Loucy (cell line): ENCODE results near the gene TIRAP.

Experiments used
- H2AFZ ChIP-seq: fragments of 200-600 bp; sonication (generic); 2 replicates; pipeline ENCODE4 v1.6.0; 2016; ENCODE audit warnings: antibody characterized with exemption, mild to moderate bottlenecking, low read length, moderate library complexity
- H3F3A ChIP-seq: fragments of 200-600 bp; 2 replicates; pipeline ENCODE4 v1.6.0; 2016; ENCODE audit warnings: antibody characterized with exemption, low read depth, mild to moderate bottlenecking
- H3K27me3 ChIP-seq: fragments of 200-600 bp; sonication (generic); 2 replicates; pipeline ENCODE4 v1.6.1; 2014; ENCODE audit warnings: low read length, mild to moderate bottlenecking; ENCODE audit not compliant: insufficient read depth, poor library complexity, severe bottlenecking
- H3K36me3 ChIP-seq: fragments of 200-600 bp; sonication (generic); 2 replicates; pipeline ENCODE4 v1.6.1; 2016; ENCODE audit warnings: low read length; ENCODE audit not compliant: insufficient read depth
- H3K4me1 ChIP-seq: fragments of 200-600 bp; sonication (generic); 2 replicates; pipeline ENCODE4 v1.5.1; 2014; ENCODE audit warnings: low read length, mild to moderate bottlenecking; ENCODE audit not compliant: insufficient read depth, poor library complexity, severe bottlenecking
- H3K4me2 ChIP-seq: fragments of 200-600 bp; sonication (generic); 2 replicates; pipeline ENCODE4 v1.6.0; 2014; ENCODE audit warnings: antibody characterized with exemption, low read length, low read depth, mild to moderate bottlenecking; ENCODE audit not compliant: poor library complexity, severe bottlenecking
- H3K4me3 ChIP-seq: fragments of 200-600 bp; sonication (generic); 2 replicates; pipeline ENCODE4 v1.5.1; 2014; ENCODE audit warnings: low read length, mild to moderate bottlenecking, mixed read lengths; ENCODE audit not compliant: poor library complexity, severe bottlenecking
- H3K79me2 ChIP-seq: fragments of 200-600 bp; sonication (generic); 2 replicates; pipeline ENCODE4 v1.6.1; 2014; ENCODE audit warnings: low read length; ENCODE audit not compliant: insufficient read depth
- H3K9ac ChIP-seq: fragments of 200-600 bp; sonication (generic); 2 replicates; pipeline ENCODE4 v1.6.0; 2014; ENCODE audit warnings: mild to moderate bottlenecking, low read depth, low read length, moderate library complexity; ENCODE audit not compliant: poor library complexity, severe bottlenecking
- H3K9me2 ChIP-seq: fragments of 200-600 bp; sonication (generic); replicated peaks from 2 replicates; pipeline ENCODE4 v1.6.1; 2016; ENCODE audit warnings: low read depth, low read length, mixed read lengths
- H3K9me3 ChIP-seq: fragments of 200-600 bp; sonication (generic); 2 replicates; pipeline ENCODE4 v1.6.1; 2014; ENCODE audit warnings: mild to moderate bottlenecking, antibody characterized with exemption, low read length, low read depth; ENCODE audit not compliant: insufficient read depth
- H4K20me1 ChIP-seq: fragments of 200-600 bp; sonication (generic); 2 replicates; pipeline ENCODE4 v1.6.0; 2014; ENCODE audit warnings: antibody characterized with exemption, low read length, mild to moderate bottlenecking; ENCODE audit not compliant: insufficient read depth, poor library complexity, severe bottlenecking
- EZH2phosphoT487 ChIP-seq: fragments of 200-600 bp; IDR thresholded peaks from 2 replicates; pipeline ENCODE4 v1.6.1; 2018; ENCODE audit warnings: antibody characterized with exemption, mild to moderate bottlenecking, moderate library complexity, borderline replicate concordance
- TF ChIP-seq, protein P1 (sequence below): fragments of 200-600 bp; sonication (generic); conservative IDR thresholded peaks from 2 replicates; pipeline ENCODE4 v1.5.1; 2014; ENCODE audit warnings: mild to moderate bottlenecking, antibody characterized with exemption, low read length

The TIRAP gene

DNA sequence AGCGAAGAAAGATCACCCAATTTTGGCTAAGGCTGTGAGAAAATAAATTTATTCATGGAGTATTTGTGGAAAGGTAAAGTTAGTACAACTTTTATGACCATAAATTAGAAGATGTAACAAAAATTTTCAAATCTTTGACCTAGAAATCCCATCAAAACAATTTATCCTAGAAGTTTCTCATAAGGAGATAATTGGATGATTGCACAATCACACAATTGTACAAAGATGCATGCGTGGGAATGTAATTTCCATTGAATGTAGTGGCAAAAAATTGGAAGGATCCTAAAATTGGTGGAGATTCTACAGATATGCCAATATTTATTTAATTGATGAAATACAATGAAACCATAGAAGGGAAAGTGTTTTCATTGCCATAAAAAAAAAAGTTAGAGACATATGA lies 25.7 kb upstream of the TIRAP start:
- no peaks in the 10 kb centered on the region for H3K27me3 ChIP-seq
- no peaks in the 10 kb centered on the region for H3K4me1 ChIP-seq
- no peaks in the 10 kb centered on the region for H3K9me3 ChIP-seq
- H2AFZ ChIP-seq: no peak overlapping the region
- no peaks in the 10 kb centered on the region for H3K79me2 ChIP-seq
- H3F3A ChIP-seq: no peaks in the 10 kb centered on the region
- TF ChIP-seq EZH2phosphoT487: no peak
- TF ChIP-seq, protein P1, sequence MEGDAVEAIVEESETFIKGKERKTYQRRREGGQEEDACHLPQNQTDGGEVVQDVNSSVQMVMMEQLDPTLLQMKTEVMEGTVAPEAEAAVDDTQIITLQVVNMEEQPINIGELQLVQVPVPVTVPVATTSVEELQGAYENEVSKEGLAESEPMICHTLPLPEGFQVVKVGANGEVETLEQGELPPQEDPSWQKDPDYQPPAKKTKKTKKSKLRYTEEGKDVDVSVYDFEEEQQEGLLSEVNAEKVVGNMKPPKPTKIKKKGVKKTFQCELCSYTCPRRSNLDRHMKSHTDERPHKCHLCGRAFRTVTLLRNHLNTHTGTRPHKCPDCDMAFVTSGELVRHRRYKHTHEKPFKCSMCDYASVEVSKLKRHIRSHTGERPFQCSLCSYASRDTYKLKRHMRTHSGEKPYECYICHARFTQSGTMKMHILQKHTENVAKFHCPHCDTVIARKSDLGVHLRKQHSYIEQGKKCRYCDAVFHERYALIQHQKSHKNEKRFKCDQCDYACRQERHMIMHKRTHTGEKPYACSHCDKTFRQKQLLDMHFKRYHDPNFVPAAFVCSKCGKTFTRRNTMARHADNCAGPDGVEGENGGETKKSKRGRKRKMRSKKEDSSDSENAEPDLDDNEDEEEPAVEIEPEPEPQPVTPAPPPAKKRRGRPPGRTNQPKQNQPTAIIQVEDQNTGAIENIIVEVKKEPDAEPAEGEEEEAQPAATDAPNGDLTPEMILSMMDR: no peak
- no peaks in the 10 kb centered on the region for H3K9me2 ChIP-seq
- H3K36me3 ChIP-seq: peaks cover 52% of the 10 kb centered on the region; the same call in 1 of the 2 replicates
- H3K4me2 ChIP-seq: no peak overlapping the region
- no peak overlapping the region for H3K9ac ChIP-seq
- no peak overlapping the region for H3K4me3 ChIP-seq
- no peaks in the 10 kb centered on the region for H4K20me1 ChIP-seq

DNA sequence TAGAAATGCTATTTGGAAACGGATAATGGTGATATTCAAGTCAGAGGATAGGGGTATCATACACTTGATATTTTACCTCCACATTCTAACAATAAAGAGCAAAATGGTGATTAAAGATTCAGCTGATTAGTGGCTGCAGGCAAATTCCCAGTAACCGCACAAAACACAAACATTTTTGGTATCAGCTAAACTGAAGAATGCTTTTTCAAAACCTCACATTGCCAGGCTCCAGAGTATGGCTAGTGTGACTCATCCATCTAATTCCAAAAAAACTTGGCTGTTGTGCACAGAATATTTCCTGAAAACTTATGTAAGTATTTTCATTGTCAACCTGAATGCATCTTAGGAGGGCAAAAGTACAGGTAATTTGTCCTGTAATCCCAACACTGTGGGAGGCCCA lies 25.1 kb upstream of the TIRAP start:
- Histone ChIP-seq H3K9me2 (no peaks in the 10 kb centered on the region), H3K9ac (no peak overlapping the region), H3K4me1 (no peaks in the 10 kb centered on the region), H3K4me2 (no peak overlapping the region), H3K36me3 (peaks cover 53% of the 10 kb centered on the region; the same call in 1 of the 2 replicates), H3K27me3 (no peaks in the 10 kb centered on the region), H3K9me3 (no peaks in the 10 kb centered on the region), H3K79me2 (no peaks in the 10 kb centered on the region), H3K4me3 (no peak overlapping the region), H4K20me1 (no peaks in the 10 kb centered on the region), H2AFZ (no peak overlapping the region), H3F3A (no peaks in the 10 kb centered on the region)
- no peak for TF ChIP-seq EZH2phosphoT487
- TF ChIP-seq, protein P1: no peak

DNA sequence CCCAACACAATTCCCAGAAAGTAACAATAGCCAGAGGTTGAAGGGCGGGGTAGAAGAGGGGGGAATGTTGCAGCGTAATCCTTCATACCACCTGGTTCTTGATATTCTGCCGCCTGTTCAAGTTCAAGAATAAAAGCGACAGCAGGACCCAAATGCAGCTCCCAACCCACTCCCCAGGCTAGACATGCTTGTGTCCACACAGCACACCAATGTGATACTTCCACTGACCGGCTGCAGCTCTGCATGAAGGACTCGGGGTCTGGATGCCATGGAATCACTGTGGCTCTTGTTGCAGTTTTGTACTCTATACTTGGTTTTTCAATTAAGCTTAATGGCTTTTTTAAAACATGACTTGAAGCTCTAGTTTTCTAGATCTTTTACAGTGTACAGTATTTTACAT lies 20.7 kb upstream of the TIRAP start:
- no peaks in the 10 kb centered on the region for H3K9me2 ChIP-seq
- H3K36me3 ChIP-seq: peaks cover 63% of the 10 kb centered on the region; the same call in 1 of the 2 replicates
- peaks cover 24% of the 10 kb centered on the region for H3K79me2 ChIP-seq
- H3F3A ChIP-seq: no peaks in the 10 kb centered on the region
- no peak overlapping the region for H2AFZ ChIP-seq
- no peaks in the 10 kb centered on the region for H3K9me3 ChIP-seq
- H3K27me3 ChIP-seq: no peaks in the 10 kb centered on the region
- H3K9ac ChIP-seq: no peak overlapping the region
- no peak overlapping the region for H3K4me2 ChIP-seq
- TF ChIP-seq EZH2phosphoT487: no peak
- TF ChIP-seq, protein P1: no peak
- peaks cover 8% of the 10 kb centered on the region for H3K4me1 ChIP-seq
- H4K20me1 ChIP-seq: peaks cover 3% of the 10 kb centered on the region
- H3K4me3 ChIP-seq: no peak overlapping the region
